ENCODE results near the gene ATP5PO.

Gene ATP5PO

DNA sequence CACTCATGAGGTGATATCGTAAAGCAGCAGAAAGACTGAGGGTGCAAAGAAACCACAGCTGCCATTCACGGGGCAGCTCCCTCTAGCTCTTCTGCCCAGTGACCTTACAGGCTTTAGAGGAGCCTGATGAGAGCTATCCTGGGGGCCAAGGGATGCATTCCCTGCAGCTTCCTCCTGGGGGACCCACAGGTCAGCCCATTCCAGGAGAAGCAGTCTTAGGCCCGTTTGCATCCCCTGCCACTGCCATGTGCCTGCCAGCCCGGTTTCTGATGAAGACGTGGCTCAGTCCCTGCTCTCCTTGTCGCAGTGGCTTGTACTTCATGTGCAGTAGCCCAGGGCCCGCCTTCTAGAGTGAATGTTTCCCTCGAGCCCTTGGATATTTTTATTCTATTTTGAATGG is 22.8 kb downstream of the ATP5PO start:
- H3K4me3 ChIP-seq (ENCODE audit: low read depth, low read length) = no peak overlapping the region
- TF ChIP-seq, protein P1, sequence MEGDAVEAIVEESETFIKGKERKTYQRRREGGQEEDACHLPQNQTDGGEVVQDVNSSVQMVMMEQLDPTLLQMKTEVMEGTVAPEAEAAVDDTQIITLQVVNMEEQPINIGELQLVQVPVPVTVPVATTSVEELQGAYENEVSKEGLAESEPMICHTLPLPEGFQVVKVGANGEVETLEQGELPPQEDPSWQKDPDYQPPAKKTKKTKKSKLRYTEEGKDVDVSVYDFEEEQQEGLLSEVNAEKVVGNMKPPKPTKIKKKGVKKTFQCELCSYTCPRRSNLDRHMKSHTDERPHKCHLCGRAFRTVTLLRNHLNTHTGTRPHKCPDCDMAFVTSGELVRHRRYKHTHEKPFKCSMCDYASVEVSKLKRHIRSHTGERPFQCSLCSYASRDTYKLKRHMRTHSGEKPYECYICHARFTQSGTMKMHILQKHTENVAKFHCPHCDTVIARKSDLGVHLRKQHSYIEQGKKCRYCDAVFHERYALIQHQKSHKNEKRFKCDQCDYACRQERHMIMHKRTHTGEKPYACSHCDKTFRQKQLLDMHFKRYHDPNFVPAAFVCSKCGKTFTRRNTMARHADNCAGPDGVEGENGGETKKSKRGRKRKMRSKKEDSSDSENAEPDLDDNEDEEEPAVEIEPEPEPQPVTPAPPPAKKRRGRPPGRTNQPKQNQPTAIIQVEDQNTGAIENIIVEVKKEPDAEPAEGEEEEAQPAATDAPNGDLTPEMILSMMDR (conservative IDR thresholded peaks at IDR 0.05; ENCODE audit: low read depth, low read length) = no peak
- DNase-seq (ENCODE audit: low read depth) = no peak

DNA sequence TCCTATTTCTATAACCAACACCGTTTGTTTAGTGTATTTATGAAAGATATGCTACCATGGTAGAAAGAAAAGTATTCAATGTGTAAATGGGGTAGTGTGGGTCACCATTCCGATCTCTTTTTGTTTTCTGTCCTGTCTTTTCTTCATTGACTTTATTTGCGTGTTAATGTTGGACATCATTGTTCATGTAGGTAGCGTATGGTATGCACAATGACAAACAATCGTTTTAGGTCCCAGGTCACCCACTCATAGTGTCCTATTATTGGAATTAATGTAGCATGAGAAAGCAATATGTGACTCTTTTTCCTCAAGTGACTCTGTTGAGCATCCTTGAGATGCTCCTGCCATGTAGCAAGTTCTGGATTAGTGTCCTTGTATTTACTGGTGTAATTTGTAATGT is 25.4 kb downstream of the ATP5PO start:
- H3K4me3 ChIP-seq (ENCODE audit: low read depth, low read length) = no peak overlapping the region
- DNase-seq (ENCODE audit: low read depth) = no peak
- TF ChIP-seq, protein P1 (conservative IDR thresholded peaks at IDR 0.05; ENCODE audit: low read depth, low read length) = no peak

DNA sequence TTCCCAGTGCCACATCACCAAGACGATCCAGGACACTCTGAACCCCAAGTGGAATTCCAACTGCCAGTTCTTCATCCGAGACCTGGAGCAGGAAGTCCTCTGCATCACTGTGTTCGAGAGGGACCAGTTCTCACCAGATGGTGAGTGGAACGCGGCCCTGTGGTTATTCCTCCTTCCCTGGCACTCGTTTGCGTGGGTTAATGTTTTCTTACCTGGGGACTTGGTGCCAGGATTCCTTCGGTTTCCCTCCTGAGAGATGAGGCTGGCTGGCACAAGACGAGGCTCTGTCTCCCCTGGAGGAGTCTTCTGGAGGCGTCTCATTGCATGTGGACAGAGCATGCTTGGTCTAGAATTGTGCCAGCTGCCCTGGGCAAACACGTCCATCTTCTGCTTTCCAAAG is 29.3 kb downstream of the ATP5PO start:
- no peak for DNase-seq (ENCODE audit: low read depth)
- H3K4me3 ChIP-seq (ENCODE audit: low read depth, low read length) = no peak overlapping the region
- TF ChIP-seq, protein P1 (conservative IDR thresholded peaks at IDR 0.05; ENCODE audit: low read depth, low read length) = no peak

DNA sequence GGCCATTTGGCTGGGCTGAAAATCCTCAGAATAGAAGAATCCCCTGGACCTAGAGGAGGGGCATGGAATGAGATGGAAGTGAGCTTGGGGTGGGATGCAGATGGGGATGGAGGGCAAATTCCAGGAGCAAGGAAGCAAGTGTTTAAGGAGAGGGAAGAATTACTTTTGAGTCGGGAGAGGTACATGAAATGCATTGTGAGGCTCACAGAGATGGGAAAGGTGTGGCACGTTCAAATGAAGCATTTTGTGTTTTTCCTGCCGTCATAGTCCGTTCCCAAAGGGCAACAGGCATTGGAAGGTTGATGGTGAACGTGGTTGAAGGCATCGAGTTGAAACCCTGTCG is 30.5 kb downstream of the ATP5PO start:
- TF ChIP-seq, protein P1 (conservative IDR thresholded peaks at IDR 0.05; ENCODE audit: low read depth, low read length) = no peak
- no peak overlapping the region for H3K4me3 ChIP-seq (ENCODE audit: low read depth, low read length)
- no peak for DNase-seq (ENCODE audit: low read depth)

DNA sequence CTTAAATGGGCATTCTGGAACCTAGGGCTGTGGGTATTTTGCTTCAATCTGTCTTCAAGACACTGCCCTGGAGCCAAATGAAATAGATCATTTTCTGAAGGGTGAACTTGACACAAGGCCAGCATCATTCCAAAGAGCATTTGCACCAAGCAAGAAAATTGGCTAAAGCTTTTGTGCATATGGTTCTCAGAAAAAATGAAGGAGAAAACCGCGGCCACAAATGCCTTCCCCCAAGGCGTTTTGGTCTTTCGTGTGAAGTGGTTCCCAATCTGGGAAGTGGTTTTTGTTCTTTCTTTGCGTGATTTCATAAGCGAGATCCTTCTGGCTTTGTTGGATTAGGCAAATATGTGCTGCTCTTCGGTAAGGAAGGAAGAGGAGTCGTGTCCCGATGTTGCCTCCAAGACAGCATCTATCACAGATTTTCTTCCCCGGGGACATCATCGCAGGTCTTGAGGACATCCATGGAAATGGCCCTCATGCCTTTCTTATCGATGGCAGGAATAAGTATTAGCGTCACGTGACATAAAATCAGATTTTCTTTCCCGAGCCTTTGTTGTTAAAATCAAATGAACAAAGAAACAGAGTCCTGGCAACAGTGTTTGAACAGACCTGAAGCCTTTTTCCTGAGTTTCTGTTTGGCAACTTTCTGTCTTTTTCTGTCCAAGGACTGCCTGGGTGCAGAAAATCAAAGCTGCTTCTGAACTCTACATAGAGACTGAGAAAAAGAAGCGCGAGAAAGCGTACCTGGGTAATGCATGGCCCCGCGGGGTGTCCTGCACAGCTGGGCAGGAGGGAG is 31.0 kb downstream of the ATP5PO start:
- TF ChIP-seq, protein P1 (conservative IDR thresholded peaks at IDR 0.05; ENCODE audit: low read depth, low read length) = no peak
- no peak overlapping the region for H3K4me3 ChIP-seq (ENCODE audit: low read depth, low read length)
- DNase-seq (ENCODE audit: low read depth) = no peak

DNA sequence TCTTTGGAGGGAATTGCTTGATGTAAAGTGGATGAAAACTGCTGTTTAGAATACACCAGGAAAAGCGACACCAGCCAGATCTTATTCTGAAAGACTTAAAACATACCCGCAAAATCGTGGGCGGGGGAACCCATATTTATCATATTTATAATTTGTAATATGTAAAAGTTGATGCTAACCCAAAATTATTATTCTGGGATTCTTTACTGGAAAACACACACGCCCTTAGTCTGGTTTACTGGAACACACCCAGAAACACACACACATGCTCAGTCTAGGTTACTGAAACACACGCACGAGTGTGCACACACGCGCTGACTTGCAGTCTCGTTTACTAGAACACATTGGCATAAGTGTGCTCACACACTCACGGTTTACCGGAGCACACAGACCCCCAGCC is 32.5 kb downstream of the ATP5PO start:
- DNase-seq (ENCODE audit: low read depth) = no peak
- TF ChIP-seq, protein P1 (conservative IDR thresholded peaks at IDR 0.05; ENCODE audit: low read depth, low read length) = no peak
- H3K4me3 ChIP-seq (ENCODE audit: low read depth, low read length) = no peak overlapping the region

All from choroid plexus epithelial cell (primary cell).